GM20431 (cell line): ENCODE measurements around the gene MEA1.
"Not testable (repeated sequence)": the region's sequence is repeated elsewhere in the genome, so short reads cannot be mapped to it uniquely, and the experiment has no call there.

Experiments
- in situ Hi-C: fragments of 300-500 bp; cut with MseI, MboI; formaldehyde crosslinking; loops from one replicate; pipeline ENCODE4 v1.15.0; 2020; ENCODE audit warnings: low sequenced_read_pairs; ENCODE audit not compliant: unreplicated experiment

Gene MEA1

GRCh38 chr6:43013097-43013842 lies 476 bp downstream of the MEA1 start:
- in situ Hi-C loops, result no loop called here

GRCh38 chr6:43012364-43012763 lies 1.4 kb downstream of the MEA1 start:
- in situ Hi-C loops, result no loop called here

GRCh38 chr6:43011207-43011606 lies 2.5 kb downstream of the MEA1 start:
- in situ Hi-C loops, result no loop called here

DNA sequence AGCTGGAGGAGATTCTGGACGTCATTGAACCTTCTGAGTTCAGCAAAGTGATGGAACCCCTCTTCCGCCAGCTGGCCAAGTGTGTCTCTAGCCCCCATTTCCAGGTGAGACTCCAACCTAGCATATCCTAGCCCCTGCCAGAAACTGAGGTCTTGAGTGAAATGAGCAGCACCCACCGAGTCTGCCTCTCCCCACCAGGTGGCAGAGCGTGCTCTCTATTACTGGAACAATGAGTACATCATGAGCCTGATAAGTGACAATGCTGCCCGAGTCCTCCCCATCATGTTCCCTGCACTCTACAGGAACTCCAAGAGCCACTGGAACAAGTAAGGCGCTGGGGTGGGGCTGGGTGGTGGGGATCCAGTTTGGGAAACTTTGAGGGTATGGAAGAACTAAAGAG lies 4.6 kb downstream of the MEA1 start:
- in situ Hi-C loops, result no loop called here

- in situ Hi-C loops, result no loop called here
Observed at GRCh38 chr6:43007126-43007525, 6.6 kb downstream of the MEA1 start.

DNA sequence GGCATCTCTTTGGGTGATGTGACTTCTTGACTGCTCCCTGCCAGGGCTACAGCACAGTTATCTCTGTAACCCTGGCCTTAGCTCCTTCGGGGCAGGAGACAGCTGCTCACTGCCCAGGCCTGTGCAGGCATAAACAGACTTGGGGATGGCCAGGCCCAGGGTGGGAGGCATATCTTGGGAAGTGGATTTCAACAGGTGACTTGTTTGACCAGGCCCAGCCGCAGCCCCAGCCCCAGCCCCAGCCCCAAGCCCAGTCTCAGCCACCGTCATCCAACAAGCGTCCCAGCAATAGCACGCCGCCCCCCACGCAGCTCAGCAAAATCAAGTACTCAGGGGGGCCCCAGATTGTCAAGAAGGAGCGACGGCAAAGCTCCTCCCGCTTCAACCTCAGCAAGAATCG lies 7.5 kb downstream of the MEA1 start:
- in situ Hi-C loops, result no loop called here

- in situ Hi-C loops, result no loop called here
Observed at GRCh38 chr6:43005844-43006243, 7.9 kb downstream of the MEA1 start.

DNA sequence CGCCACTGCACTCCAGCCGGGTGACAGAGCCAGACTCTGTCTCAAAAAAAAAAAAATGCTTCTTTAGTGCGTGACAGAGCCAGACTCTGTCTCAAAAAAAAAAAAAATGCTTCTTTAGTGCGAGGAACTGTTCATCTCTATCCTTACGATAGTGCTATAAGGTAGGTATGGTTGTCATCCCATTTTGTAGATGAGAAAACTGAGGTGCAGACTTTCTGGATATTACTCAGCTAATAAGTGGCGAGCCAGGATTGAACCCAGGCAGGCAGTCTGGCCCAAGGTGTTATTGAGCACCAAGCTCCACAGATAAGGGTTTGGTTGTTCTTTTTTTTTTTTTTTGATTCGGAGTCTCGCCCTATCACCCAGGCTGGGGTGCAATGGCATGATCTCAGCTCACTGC lies 11.9 kb downstream of the MEA1 start:
- in situ Hi-C loops, result no loop called here

- in situ Hi-C loops, result not testable (repeated sequence)
Observed at GRCh38 chr6:42998205-42998604, 15.5 kb downstream of the MEA1 start.

GRCh38 chr6:42996513-42996912 lies 17.2 kb downstream of the MEA1 start:
- in situ Hi-C loops, result no loop called here

DNA sequence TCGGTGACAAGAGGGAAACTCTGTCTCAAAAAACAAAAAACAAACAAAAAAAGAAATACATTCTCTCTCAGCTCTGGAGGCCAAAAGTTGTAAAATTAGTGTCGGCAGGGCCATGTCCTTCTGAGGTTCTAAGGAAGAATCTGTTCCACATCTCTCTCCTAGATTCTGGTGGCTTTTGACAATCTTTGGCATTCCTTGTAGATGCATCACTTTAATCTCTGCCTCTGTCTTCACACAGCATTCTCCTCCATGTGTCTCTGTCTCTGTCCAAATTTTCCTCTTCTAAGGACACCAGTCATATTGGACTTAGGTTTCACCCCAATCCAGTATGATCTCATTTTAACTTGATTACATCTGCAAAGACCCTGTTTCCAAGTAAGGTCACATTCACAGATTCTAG lies 20.3 kb downstream of the MEA1 start:
- in situ Hi-C loops, result no loop called here

GRCh38 chr6:42989923-42990322 lies 23.8 kb downstream of the MEA1 start:
- in situ Hi-C loops, result no loop called here

GRCh38 chr6:42988486-42989020 lies 25.2 kb downstream of the MEA1 start:
- in situ Hi-C loops, result no loop called here

GRCh38 chr6:42987533-42988451 lies 26.0 kb downstream of the MEA1 start:
- in situ Hi-C loops, result no loop called here

GRCh38 chr6:42984924-42985475 lies 28.7 kb downstream of the MEA1 start:
- in situ Hi-C loops, result no loop called here

DNA sequence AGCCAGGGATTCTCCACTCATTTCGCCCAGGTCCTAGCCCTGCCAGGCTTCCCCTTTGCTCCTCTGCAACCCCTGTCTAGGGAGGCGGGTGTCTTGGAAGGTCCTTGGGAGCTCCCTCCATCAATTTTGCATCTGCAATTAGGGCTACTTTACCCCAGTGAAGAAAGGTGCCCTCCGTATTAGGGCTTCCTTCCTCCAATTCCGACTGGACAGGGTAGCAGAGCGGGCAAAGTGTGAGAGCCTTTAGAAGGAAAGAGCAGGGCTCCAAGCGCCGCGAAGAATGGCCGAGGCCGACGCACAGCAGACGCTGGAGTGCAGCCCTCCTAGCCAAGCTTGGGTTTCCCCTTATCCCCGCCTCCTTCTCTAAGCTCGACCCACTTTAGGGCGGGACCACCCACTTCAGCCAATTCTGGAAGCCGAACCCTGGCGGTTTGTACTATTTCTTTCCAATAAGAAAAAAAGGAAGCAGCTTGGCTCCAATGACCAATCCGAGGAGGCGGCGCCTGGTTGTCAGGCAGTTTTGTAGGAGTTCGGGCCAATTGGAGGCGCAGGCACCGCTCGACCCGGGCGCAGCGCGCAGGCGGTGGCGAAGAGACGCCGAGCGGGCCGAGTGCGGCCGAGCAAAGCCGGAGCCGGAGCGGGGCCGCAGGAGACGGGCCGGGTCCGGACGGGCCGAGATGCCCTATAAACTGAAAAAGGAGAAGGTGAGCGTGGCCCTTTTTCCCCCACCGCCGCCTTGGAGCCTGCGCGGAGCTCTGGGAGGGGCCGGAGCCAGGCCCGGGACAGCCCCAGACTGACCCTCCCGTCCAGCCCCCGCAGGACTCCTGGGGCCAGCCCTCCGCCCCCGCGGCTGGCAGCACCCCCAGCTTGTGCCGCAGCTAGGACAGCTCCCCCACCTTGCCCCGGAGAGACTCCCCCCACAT lies 29.5 kb downstream of the MEA1 start, which contains the start of gene PPP2R5D:
PPP2R5D (plus strand) TSS at position 570 of the 923 bp plus-strand sequence; CDS start at position 678, 108 bp downstream.
- in situ Hi-C loops, result no loop called here

- in situ Hi-C loops, result no loop called here
Observed at GRCh38 chr6:42981836-42982235, 31.9 kb downstream of the MEA1 start.

DNA sequence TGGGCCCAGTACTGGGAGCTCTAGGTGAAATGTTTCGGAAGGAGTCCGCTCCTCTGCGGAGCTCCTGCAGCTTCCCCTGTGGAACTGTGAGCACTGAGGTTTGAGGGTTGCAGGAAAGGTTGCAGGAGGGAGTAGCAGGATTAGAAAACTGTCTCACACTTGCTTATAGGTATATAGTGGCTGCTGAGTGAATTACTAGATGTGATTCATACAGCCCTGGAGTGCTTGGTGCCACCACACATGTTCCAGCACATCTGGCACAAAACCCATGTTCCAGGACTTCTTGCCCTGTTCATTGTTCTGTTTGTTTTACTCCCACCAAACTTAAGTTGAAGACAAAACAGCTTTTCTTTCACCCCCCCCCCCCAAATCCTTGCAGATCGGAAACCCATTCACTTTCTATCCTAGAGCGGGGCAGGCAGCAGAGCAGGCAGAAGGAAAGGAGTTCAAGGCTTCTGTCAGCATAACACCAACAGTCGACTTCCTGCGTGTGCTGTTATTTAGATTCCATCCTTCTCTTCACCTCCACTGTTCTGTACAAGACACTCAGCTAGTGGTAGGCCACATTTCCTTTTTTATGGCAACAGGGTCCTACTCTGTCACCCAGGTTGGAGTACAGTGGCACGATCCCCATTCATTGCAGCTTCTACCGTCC lies 34.1 kb downstream of the MEA1 start:
- in situ Hi-C loops, result no loop called here
